CD4-positive, CD25-positive, alpha-beta regulatory T cell (primary cell): Measurements from ENCODE around the gene API5. TPM values are rescaled to one million over a fixed set of nuclear protein-coding genes. Genes with fewer than 3 reads are reported as not detected.

ENCODE experiments used
- ATAC-seq, 2 donors: fragments of 150-1000 bp; cut with Tn5 transposase; one replicate each; pipeline ENCODE4 v1.10.0; 2021; ENCODE audit warnings: low read depth in 2 of 2, moderate number of reproducible peaks in 2 of 2, moderate library complexity in 1 of 2
- DNase-seq, 3 donors: peaks; one replicate each; pipeline versions ENCODE4 v3.0.0 to v3.0.0-alpha.2; 2012 to 2022; ENCODE audit warnings: mixed read lengths in 1 of 3
- H3K27ac ChIP-seq: one replicate; pipeline ENCODE4 v1.7.0; 2013; ENCODE audit warnings: mild to moderate bottlenecking, low read length; ENCODE audit not compliant: insufficient read depth, poor library complexity, severe bottlenecking
- H3K27me3 ChIP-seq: one replicate; pipeline ENCODE4 v1.7.0; 2013; ENCODE audit warnings: low read length; ENCODE audit not compliant: control insufficient read depth, insufficient read depth
- H3K36me3 ChIP-seq: one replicate; pipeline ENCODE4 v1.7.0; 2013; ENCODE audit warnings: mild to moderate bottlenecking, low read length, moderate library complexity; ENCODE audit not compliant: control insufficient read depth, insufficient read depth
- H3K4me1 ChIP-seq: 2 replicates; pipeline ENCODE4 v1.7.0; 2013; ENCODE audit warnings: mild to moderate bottlenecking, low read length; ENCODE audit not compliant: insufficient read depth, control insufficient read depth, poor library complexity, severe bottlenecking
- H3K4me3 ChIP-seq: one replicate; pipeline ENCODE4 v1.7.0; 2013; ENCODE audit warnings: low read depth, mild to moderate bottlenecking, low read length, moderate library complexity
- H3K9me3 ChIP-seq, 2 experiments: 1 replicate in 1 of 2; 2 replicates in 1 of 2; pipeline ENCODE4 v1.7.0; 2013; ENCODE audit warnings: low read length in 2 of 2, mild to moderate bottlenecking in 1 of 2, moderate library complexity in 1 of 2; ENCODE audit not compliant: control insufficient read depth in 2 of 2
- H3K27ac Mint-ChIP-seq, 3 donors: one replicate each; pipeline ENCODE4 v1.8.0; 2020 to 2022; ENCODE audit warnings: mild to moderate bottlenecking in 3 of 3, mixed read lengths in 3 of 3, moderate library complexity in 2 of 3
- H3K27me3 Mint-ChIP-seq: one replicate; pipeline ENCODE4 v1.8.0; 2022; ENCODE audit warnings: mild to moderate bottlenecking, mixed read lengths
- H3K36me3 Mint-ChIP-seq: one replicate; pipeline ENCODE4 v1.8.0; 2020; ENCODE audit warnings: mixed read lengths
- H3K4me1 Mint-ChIP-seq, 4 donors: one replicate each; pipeline ENCODE4 v1.8.0; 2020 to 2022; ENCODE audit warnings: mixed read lengths in 4 of 4, mild to moderate bottlenecking in 1 of 4
- H3K4me3 Mint-ChIP-seq, 4 donors: one replicate each; pipeline ENCODE4 v1.8.0; 2020 to 2022; ENCODE audit warnings: mild to moderate bottlenecking in 4 of 4, mixed read lengths in 4 of 4, moderate library complexity in 3 of 4
- H3K9me3 Mint-ChIP-seq, 7 donors: one replicate each; pipeline ENCODE4 v1.8.0; 2020 to 2022; ENCODE audit warnings: mixed read lengths in 7 of 7, mild to moderate bottlenecking in 3 of 7, moderate library complexity in 2 of 7
- polyA plus RNA-seq, 4 donors: library from polyadenylated mRNA; unstranded; fragments of 300-500 nt; fragmentation: Illumina TruSeq; gene quantifications; one replicate each; pipeline ENCODE4 v1.2.3, GENCODE V29; 2021
- total RNA-seq: library from RNA; stranded (reverse); gene quantifications from one replicate; pipeline ENCODE4 v1.2.3, GENCODE V29; 2022

API5 gene
- total and polyA plus RNA-seq, 5 donors from 2014 or later: 65.7 to 138 (median 132) TPM

DNA sequence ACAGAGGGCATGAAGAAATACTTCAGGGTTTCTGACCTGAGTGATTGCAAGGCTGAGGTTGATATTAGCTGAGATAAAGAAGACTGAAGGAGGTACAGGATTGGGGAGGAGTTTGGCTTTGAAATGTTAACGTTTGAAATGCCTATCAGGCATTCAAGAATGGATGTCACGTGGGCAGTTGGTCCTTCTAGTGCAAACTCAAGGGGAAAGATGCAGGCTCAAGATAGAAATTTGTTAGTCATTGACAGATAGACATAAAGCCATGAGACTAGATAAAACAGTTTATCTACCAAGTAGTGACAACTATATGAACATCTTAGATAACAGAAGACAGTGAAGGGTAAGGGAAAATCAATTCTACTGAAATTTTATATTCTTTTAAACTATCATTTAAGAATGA lies 70.0 kb downstream of the API5 start:
- no peak for ATAC-seq
- no peak overlapping the region for H3K27ac ChIP-seq
- H3K9me3 Mint-ChIP-seq: no peaks in the 10 kb centered on the region

DNA sequence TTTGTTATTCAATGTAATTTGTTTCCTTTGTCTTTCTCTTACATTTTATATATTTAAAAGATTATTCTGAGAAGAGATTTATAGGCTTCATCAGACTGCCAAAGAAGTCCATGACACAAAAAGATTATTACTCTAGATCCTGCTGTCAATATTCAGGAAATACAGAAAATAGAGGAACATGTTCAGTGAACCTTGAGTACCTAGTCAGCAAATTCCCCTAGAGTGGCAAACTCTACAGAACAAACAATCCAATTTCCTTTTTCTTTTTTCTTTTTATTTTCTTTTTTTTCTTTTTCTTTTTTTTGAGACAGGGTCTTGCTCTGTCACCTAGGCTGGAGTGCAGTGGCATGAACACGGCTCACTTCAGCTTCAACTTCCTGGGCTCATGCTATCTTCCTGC lies 70.8 kb downstream of the API5 start:
- Histone ChIP-seq H3K27me3 (no peaks in the 10 kb centered on the region), H3K36me3 (peaks cover 38% of the 10 kb centered on the region), H3K4me1 (no peaks in the 10 kb centered on the region), H3K9me3 (no peaks in the 10 kb centered on the region), H3K4me3 (no peak overlapping the region), H3K27ac (no peak overlapping the region)
- no peaks in the 10 kb centered on the region for H3K27me3 Mint-ChIP-seq
- no peaks in the 10 kb centered on the region for H3K9me3 Mint-ChIP-seq
- DNase-seq: no peak
- no peak for ATAC-seq
- H3K27ac Mint-ChIP-seq: no peak overlapping the region
- H3K4me1 Mint-ChIP-seq: peaks cover 7 to 17% (median 12%) of the 10 kb centered on the region in 4 donors
- H3K36me3 Mint-ChIP-seq: peaks cover 20% of the 10 kb centered on the region
- no peak overlapping the region for H3K4me3 Mint-ChIP-seq

More for the DNA sequence above, 70.0 kb downstream of the API5 start:
- Mint-ChIP-seq H3K27me3 (no peaks in the 10 kb centered on the region), H3K27ac (no peak overlapping the region), H3K4me3 (peak overlapping the region in 1 of 4 donors; percentile 52), H3K4me1 (peaks cover 12 to 22% (median 17%) of the 10 kb centered on the region in 4 donors), H3K36me3 (peaks cover 24% of the 10 kb centered on the region)
- no peak overlapping the region for H3K4me3 ChIP-seq
- no peaks in the 10 kb centered on the region for H3K9me3 ChIP-seq
- no peaks in the 10 kb centered on the region for H3K27me3 ChIP-seq
- H3K4me1 ChIP-seq: no peaks in the 10 kb centered on the region
- H3K36me3 ChIP-seq: peaks cover 36% of the 10 kb centered on the region
- DNase-seq: no peak

DNA sequence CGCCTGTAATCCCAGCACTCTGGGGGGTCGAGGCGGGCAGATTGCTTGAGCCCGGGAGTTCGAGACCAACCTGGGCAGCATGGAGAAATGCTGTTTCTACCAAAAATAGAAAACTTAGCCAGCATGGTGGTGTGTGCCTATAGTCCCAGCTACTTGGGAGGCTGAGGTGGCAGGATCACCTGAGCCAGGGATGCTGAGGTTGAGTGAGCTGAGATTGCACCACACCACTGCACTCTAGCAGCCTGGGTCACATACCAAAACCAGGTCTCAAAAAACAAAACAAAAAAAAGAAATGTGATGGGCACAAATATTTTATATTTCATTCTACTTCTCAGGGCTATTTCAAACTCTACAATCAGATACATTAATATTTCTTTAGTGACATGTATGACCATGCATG lies 72.6 kb downstream of the API5 start:
- Histone ChIP-seq H3K9me3 (no peaks in the 10 kb centered on the region), H3K27ac (no peak overlapping the region), H3K27me3 (no peaks in the 10 kb centered on the region), H3K4me3 (no peak overlapping the region), H3K4me1 (no peaks in the 10 kb centered on the region), H3K36me3 (peaks cover 34% of the 10 kb centered on the region)
- Mint-ChIP-seq H3K27ac (no peak overlapping the region), H3K27me3 (no peaks in the 10 kb centered on the region), H3K4me3 (no peak overlapping the region), H3K36me3 (peaks cover 22% of the 10 kb centered on the region), H3K9me3 (no peaks in the 10 kb centered on the region), H3K4me1 (peaks cover 0 to 11% (median 7%) of the 10 kb centered on the region in 4 donors)
- DNase-seq: no peak
- no peak for ATAC-seq

DNA sequence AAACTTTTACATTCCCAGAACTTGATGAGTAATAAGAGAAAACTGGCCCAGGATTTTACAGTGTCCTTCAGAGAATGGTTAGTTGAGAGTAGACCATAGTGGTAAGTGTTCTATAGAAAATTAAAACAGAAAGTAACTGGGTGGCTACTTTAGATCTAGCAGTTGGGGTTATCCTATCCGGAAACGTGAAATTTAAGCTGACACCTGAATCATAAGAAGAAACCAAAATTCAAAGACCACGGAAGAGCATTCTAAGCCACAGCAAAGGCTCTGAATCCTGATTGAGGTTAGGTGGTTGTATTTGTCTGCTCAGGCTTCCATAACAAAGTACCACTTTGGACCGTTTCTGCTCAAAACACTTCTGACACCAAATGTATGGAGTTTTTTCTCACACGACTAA lies 80.9 kb downstream of the API5 start:
- H3K4me3 Mint-ChIP-seq: no peak overlapping the region
- Histone ChIP-seq H3K9me3 (no peaks in the 10 kb centered on the region), H3K27me3 (no peaks in the 10 kb centered on the region), H3K36me3 (peaks cover 79% of the 10 kb centered on the region), H3K4me1 (no peaks in the 10 kb centered on the region), H3K4me3 (no peak overlapping the region), H3K27ac (peak overlapping the region; percentile 28)
- H3K27ac Mint-ChIP-seq: peak overlapping the region in 1 of 3 donors; percentile 55
- H3K36me3 Mint-ChIP-seq: peaks cover 50% of the 10 kb centered on the region
- no peaks in the 10 kb centered on the region for H3K9me3 Mint-ChIP-seq
- ATAC-seq (no peak), DNase-seq (peak in 1 of 3 donors; percentile 51)
- peaks cover 0 to 8% (median 3%) of the 10 kb centered on the region in 4 donors for H3K4me1 Mint-ChIP-seq
- no peaks in the 10 kb centered on the region for H3K27me3 Mint-ChIP-seq

DNA sequence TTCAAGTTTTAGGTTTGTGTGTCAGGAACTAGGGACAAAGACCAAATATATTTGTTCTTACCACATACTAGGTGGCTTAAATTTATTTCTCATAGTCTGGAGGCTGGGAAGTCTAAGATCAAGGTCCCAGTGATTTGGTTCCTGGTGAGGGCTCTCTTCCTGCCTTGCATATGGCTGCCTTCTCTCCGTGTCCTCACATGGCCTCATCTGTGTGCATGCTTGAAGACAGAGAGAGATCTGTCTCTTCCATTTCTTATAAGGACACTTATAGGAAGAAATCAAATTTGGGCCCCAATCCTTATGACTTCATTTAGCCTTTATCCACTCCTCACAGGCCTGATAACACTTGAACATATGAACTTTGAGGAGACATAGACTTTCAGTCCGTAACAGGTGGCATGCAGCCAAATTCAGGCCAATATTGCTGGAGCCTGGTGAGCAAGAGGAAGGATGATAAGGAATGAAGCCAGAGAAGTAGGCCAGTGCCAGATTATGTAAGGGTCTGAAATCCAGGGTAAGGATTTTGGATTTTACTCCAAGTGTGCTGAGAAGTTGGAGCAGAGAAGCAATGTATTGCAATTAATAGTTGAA lies 82.1 kb downstream of the API5 start:
- Mint-ChIP-seq H3K9me3 (no peaks in the 10 kb centered on the region), H3K36me3 (peaks cover 60% of the 10 kb centered on the region), H3K27me3 (no peaks in the 10 kb centered on the region), H3K4me1 (peaks cover 0 to 8% (median 3%) of the 10 kb centered on the region in 4 donors), H3K4me3 (no peak overlapping the region), H3K27ac (peak overlapping the region in 1 of 3 donors; percentile 55)
- H3K4me1 ChIP-seq: no peaks in the 10 kb centered on the region
- H3K27me3 ChIP-seq: no peaks in the 10 kb centered on the region
- peaks cover 91% of the 10 kb centered on the region for H3K36me3 ChIP-seq
- H3K4me3 ChIP-seq: no peak overlapping the region
- ATAC-seq (no peak), DNase-seq (no peak)
- H3K27ac ChIP-seq: no peak overlapping the region
- H3K9me3 ChIP-seq: no peaks in the 10 kb centered on the region

Other genes with a start within 250 kb of the API5 start
- gene TTC17, start 46.9 kb downstream of the API5 start, total RNA-seq: 102 TPM
- 10 to 100 TPM; 46.5 to 59.1 (median 53.0) TPM for gene TTC17, start 46.9 kb downstream of the API5 start, polyA plus RNA-seq